Inflammatory macrophage treated with lipopolysaccharide for 4 hours (primary cell): Measurements from ENCODE around the gene ZFAND2A.
"Not testable (repeated sequence)": the region's sequence is repeated elsewhere in the genome, so short reads cannot be mapped to it uniquely, and the experiment has no call there.

Source experiments
- DNase-seq: peaks from one replicate; pipeline ENCODE4 v3.0.0-alpha.2; 2020

Gene ZFAND2A, protein sequence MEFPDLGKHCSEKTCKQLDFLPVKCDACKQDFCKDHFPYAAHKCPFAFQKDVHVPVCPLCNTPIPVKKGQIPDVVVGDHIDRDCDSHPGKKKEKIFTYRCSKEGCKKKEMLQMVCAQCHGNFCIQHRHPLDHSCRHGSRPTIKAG

DNA sequence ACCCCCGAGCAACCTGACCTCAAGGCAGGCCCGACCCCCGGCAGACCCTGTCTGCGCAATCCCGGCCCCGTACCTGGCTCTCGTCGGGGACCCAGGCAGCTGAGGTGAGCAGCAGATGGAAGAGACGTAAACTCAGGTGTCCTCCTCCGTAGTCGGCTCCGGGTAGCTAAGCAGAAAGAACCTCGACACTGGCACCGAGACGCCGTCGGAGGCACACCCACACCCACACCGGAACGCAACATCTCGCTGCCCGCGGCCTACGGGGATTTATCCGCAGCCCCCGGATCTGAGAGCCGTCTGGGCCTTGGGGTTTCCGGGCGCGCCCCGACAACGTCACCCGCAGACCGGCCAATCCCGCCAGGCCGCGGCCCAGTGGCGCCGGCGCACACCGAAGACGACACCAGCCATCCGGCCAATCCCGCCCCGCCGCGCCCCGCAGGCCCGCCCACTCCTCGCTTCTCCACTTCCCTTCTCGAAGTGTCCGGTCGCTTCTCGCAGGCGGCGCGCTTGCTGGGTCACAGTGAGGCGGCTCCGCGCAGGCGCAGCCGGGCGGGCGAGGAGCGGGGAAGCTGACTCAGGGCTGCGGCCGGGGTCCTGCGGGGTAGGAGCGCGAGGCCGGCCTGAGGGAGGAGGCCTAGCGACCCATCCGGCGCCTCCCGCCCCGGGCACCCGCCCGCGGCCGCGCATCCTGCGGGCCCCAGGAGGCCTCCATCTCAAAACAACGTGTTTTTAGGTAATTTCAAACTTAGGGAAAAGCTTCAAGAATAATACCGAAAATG, at the start of gene ZFAND2A:
Gene ZFAND2A (minus strand): TSS at position 306 of the 779 bp plus-strand sequence. CDS start 1,984 bp downstream, outside the sequence.
- peak; percentile 99 for DNase-seq

DNA sequence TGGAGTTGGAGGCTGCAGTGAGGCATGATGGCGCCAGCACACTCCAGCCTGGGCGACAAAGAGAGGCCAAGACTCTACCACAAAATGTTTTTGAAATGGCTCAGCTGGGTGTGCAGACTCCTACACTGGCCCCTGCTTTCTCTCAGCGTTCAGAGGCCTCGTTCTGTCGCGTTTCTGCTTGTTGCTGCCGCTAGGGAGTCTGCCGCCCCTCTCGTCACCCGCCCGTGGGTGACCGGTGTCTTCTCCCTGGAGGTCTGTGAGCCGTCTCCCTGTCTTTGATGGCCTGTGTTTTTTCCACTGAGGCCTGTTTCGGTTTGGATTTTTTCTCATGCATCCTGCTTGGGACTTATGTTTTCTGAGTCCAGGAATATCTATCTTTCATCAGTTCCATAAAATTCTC, 49.1 kb upstream of the ZFAND2A start:
- no peak for DNase-seq

DNA sequence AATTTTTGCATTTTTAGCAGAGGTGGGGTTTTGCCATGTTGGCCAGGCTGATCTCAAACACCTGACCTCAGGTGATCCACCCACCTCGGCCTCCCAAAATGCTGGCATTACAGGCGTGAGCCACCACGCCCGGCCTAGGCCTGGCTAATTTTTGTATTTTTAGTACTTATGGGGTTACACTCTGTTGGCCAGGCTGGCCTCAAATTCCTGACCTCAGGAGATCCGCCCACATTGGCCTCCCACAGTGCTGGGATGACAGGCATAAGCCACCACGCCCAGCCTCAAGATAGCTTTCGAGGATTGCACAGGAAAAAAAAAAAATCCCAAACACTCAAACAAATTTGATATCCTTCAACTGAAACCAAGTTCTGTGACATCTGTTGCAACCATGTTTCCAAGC, 45.7 kb upstream of the ZFAND2A start:
- not testable (repeated sequence) for DNase-seq

DNA sequence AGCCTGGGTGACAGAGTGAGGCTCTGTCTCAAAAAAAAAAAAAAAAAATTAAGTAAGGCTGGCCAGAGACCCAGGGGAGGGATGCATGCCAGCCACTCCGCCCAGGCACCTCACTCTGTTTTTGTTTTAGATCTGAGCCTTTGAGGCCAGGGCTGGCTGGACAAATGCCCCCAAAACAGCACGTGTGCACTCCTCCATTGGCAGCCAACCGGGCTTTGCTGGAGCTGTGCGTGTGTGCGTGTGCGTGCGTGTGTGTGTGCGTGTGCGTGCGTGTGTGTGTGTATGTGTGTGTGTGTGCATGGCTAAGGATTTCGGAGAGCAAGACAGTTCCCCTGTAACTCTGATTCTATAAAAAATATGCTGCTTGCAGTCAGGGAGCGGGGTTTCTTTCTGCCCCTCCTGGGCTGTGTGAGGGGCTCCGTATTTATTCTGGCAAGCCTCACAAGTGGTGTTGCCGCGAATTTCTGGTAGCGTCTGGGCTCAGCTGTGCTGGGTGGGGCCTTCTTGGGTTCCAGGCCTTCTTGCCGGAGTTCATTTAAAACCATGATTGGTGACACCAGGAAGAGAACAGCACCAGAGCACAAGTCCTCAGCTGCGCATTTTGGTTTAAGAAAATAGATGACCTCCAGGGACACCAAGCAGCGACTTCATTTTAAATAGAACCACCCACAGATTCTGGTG, 44.6 kb upstream of the ZFAND2A start:
- DNase-seq: no peak

DNA sequence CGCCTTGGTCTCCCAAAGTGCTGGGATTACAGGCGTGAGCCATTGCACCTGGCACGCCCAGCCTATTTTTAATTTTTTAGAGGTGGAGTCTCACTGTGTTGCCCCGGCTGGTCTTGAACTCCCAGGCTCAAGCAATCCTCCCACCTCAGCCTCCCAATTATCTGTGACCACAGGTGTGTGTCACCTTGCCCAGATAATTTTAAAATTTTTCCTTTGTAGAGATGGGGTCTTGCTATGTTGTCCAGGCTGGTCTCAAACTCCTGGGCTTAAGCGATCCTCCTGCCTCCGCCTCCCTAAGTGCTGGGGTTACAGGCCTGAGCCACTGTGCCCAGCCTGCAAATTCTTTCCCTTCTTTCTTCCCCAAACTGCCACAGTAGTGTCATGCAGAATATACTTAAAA, 42.9 kb upstream of the ZFAND2A start:
- not testable (repeated sequence) for DNase-seq

DNA sequence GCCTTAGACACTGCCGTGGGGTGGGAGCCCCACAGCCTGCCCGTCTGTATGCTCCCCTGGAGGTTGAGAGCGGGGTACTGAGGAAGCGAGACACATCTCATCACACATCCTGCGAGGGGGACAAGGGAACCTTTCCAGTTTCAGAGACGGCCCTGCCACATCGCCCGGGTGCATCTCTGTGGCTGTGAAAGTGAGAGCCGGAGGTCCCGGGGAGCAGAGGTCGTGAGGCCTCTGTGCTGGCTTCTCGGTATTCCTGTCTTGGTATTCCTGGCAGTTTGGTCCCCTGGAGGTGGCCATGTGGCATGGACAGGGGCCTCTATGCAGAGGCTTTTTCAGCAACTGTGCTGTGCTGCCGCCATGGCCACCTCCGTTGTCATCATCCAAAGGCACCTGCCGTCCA, 41.9 kb upstream of the ZFAND2A start:
- DNase-seq: no peak

DNA sequence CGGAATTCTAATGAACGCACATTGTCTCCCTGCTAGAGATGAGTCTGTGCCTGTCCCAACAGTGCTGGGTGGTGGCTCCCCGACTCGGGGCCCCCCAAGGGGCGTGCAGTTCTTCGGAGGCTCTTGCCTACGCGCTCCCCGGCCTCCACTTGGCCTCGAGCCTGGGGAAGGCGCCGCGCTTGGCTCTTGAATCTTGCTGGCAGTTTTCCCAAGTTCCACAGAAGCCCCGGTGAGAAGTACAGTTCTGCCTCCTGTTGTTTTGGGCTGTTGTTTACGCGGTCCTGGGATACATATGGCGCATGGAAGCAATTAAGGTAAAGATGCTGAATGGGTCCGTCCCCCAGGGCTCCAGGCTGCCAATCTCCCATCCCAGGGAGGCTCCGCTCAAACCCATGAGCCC, 40.0 kb upstream of the ZFAND2A start:
- no peak for DNase-seq

DNA sequence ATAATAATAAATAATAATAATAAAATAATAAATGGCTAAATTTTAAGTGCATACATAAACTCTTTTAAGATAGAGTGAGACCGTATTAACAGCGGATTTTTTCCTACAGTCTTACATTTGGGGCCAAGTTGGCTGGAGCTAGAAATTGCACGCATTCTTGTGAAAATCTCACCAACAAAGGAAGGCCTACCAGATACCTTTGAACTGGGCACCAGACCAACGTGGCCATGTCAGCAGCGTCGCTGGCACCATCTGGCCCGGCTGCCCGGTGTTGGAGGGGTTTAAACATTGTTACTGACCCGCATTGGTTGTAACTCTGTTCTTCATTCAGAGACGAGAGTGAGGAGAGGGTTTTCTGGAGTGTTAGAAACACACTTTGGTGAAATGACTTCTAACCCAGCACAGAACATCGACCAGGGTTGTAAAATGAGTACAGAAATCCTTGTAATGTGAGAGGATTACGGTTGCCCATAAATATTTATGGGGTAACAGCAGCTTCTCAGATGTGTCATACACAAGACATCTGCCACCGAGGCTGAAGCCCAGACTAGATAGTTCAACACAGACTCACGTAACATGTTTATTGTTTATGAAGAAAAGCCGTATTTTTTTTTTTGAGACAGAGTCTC, 38.1 kb upstream of the ZFAND2A start:
- no peak for DNase-seq

DNA sequence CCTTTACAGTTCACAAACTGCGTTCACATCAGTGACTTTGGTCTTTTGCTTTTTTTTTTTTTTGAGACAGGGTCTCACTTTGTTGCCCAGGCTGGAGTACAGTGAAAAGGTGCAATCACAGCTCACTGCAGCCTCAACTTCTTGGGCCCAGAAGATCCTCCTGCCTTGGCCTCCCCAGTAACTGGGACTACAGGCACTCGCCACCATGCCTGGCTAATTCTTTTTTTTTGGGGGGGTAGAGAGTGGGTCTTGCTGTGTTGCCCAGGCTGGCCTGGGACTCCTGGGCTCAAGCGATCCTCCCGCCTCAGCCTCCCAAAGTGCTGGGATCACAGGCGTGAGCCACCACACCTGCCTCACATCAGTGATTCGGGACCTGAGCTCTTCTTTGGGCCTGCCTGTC, 37.0 kb upstream of the ZFAND2A start:
- no peak for DNase-seq

DNA sequence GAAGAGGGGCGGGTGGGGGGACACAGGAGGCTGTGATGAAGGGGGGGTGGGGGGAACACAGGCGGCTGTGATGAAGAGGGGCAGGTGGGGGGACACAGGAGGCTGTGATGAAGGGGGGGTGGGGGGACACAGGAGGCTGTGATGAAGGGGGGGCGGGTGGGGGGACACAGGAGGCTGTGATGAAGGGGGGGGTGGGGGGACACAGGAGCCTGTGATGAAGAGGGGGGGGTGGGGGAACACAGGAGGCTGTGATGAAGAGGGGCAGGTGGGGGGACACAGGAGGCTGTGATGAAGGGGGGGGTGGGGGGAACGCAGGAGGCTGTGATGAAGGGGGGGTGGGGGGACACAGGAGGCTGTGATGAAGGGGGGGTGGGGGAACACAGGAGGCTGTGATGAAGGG, 36.4 kb upstream of the ZFAND2A start:
- DNase-seq: not testable (repeated sequence)

DNA sequence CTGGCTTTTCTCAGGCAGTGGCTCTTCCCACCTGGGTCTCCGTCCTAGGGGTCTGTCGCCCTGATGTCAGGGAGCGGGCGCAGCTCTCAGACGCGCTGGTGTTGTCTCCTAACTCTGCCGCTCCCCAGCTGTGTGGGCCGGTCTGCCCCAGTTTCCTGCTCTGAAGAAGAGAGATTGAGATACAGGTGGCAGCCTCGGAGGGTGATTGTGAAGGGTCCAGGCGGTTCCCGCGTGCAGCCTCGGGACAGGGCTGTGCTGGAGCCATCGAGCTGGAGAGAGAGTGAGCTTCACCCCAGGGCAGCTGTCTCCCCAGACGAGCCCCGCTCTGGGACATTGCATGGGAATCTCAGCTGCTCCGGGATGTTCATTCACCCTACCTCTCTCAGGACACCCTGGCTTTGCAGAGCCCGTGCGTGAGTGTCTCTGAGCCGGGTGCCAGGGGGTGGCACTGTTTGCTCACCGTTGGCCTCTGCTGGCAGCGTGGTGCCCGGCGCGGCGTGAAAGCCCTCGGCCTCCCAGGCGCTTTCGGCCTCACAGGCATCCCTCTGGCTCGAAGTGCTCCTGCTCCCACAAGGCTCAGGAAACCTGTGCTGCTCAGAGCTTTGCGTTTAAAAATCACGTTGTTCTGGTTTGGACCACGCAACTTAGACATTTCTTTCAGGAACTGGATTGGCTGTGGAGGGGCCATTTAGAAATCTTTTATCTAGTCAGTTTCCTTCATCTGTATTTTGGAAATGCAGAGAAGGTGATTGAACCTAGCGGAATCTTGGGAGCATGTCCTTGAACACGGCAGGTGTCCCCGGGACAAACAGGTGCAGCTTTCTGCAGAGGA, 33.8 kb upstream of the ZFAND2A start:
- DNase-seq: peak; percentile 49

DNA sequence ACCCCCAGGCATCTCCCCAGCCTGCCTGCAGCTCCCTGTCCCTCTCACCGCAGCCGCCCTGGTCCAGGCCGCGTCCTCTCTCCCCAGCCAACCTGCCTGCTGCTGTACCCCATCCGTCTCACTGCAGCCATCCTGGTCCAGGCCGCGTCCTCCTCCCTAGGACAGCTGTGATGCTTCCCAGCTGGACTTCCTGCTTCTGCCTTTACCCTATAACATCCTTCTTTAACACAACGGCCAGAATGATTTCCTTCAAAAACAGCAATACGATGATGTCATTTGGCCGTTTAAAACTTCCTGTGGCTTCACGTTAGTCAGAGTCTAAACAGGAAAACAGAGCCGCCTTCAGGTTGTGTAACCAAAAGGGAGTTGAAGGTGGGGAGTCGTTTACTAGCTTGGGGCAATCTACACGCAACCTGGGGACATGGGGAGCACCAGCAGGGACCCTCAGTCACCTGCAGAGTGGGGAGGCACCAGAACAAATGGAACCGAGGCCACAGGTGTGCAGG, 32.2 kb upstream of the ZFAND2A start:
- peak; percentile 93 for DNase-seq

DNA sequence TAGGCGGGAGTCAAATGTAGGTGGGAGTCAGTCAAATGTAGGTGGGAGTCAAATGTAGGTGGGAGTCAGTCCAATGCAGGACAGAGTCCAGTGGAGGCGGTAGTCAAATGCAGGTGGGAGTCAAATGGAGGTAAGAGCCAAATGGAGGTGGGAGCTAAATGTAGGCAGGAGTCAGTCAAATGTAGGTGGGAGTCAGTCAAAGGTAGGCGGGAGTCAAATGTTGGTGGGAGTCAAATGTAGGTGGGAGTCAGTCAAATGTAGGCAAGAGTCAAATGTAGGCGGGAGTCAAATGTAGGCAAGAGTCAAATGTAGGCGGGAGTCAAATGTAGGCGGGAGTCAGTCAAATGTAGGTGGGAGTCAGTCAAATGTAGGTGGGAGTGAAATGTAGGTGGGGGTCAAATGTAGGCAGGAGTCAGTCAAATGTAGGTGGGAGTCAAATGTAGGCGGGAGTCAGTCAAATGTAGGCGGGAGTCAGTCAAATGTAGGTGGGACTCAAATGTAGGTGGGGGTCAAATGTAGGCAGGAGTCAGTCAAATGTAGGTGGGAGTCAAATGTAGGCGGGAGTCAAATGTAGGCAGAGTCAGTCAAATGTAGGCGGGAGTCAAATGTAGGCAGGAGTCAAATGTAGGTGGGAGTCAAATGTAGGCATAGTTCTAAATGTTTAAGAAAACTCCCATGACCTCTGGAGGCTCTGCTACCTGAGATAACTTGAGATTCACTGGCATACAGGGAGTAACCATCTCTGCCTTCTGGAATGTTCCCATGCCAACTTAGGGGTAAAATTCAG, 30.2 kb upstream of the ZFAND2A start:
- no peak for DNase-seq

DNA sequence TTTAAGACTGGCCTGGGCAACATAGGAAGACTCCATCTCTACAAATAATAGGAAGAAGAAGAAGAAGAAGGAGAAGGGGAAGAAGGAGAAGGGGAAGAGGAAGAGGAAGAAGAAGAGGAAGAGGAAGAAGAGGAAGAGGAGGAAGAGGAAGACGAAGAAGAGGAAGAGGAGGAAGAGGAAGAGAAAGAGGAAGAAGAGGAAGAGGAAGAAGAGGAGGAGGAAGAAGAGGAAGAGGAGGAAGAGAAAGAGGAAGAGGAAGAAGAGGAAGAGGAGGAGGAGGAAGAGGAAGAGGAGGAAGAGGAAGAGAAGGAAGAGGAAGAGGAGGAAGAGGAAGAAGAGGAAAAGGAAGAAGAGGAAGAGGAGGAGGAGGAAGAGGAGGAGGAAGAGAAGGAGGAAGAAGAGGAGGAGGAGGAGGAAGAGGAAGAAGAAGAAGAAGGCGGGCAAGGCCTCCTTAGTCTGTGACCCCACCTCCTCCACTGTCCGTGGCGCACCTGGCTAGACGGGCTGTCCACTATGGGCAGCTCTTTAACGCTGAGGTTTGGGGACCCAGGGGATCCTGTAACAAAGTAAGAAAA, 28.8 kb upstream of the ZFAND2A start:
- no peak for DNase-seq

DNA sequence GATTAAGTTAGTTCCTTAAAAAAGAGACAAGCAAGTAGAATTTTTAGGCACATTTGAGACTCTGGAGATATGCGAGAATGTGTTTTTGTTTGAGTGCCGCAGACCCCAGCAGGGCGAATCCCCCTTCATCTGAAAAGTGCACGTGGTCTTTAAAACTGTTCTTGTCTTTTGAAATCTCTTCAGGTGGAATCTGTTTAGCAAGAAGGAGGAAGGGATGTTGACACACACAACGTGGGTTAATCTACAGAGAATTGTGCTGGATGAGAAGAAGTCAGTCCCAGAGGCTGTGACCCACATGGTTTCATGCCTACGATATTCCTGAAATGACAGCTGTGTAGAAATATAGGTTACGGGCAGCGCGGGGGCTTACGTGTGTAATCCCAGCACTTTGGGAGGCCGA, 27.1 kb upstream of the ZFAND2A start:
- DNase-seq: no peak

DNA sequence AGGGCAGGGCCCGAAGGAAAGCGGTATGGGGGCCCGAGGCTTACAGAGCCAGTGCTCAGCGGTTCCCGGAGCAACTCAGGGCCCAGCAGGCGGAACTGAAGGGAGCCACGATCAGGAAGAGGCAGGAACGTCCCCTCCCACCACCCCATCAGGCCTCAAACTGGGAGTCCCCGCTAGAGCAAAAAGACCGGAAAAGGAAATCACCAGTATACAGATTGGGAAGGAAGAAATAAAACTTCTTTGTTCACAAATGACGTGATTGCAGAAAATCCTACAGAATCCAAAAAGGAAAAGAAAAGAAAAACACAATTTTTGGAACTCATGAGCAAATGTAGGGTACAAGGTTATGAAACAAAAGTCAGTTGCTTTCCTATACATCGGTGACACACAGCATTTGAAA, 21.6 kb upstream of the ZFAND2A start:
- peak; percentile 40 for DNase-seq

DNA sequence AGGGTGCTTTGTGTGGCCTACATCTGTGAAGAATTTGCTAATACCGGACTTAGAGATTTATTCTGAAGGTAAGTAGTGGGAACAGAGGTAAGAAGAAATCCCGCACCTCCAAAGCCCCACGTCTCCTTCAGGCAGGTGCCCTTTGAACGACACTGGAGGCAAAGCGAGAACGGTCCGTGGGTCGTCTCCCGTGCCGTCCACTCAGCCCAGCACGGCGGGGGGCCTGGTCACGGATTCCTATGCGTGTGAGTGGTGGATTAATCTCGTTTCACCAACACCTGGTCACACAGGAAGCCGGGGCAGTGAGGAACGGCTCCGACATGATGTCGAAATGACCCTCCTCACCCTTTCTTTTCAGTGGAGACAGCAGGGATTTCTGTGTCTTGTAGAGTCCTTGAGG, 21.0 kb upstream of the ZFAND2A start:
- no peak for DNase-seq

DNA sequence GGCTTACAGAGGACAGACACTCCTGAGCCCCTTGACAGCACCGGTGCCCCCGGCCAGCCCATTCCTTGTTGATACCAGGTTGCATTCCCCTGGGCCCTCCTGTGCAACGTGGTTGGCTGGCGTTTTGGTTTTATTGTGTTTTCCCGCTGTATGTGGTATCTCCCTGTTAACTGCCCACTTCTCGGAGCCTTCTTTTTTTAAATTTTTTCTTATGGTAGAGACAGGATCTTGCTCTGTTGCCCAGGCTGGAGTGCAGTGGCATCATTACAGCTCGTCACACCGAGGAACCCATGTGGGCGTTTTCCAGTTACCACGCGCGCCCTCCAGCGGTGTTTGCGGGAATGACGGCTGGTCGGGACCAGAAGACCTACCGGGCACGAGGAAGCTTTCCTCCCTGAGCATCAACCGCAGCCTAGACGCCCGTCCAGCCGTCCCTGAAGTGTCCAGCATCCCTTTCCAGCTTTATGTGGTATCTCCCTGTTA, 16.9 kb upstream of the ZFAND2A start:
- peak; percentile 69 for DNase-seq

DNA sequence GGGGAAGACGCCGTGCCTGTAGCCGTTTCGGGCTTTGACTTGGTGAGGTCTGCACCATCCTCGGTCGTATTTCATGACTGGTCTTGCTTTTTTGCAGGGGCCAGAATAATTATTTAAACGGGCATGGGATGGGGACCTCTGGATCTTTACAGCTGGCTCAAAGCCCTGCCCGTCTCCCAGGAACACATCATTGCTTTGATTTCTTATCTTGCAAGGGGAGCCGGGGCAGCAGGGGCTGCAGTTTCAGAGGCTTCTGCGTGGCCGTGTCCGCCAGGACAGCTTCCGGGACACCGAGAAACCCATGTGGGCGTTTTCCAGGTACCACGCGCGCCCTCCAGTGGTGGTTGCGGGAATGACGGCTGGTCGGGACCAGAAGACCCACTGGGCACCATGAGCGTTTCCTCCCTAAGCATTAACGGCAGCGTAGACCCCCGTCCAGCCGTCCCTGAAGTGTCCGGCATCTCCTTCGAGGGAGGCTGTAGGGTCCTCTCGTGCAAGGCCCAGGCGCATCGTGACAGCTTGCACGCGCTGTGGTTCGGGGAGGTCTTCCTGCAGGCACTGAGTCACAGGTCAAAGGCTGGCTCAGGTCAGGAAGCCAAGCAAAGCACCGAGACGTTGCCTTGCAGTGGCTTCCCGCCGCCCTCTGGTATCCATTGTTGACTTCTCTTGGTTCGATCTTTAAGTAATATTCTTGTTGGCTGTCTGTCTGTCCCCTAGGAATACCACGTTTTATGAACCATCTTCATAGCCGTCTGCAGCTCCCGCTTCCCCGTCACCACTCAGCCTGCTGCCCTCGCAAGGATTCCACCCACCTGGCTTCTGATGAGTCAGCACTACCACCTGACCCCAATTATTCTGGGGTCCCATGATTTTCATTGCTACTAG, 16.2 kb upstream of the ZFAND2A start:
- peak; percentile 68 for DNase-seq

DNA sequence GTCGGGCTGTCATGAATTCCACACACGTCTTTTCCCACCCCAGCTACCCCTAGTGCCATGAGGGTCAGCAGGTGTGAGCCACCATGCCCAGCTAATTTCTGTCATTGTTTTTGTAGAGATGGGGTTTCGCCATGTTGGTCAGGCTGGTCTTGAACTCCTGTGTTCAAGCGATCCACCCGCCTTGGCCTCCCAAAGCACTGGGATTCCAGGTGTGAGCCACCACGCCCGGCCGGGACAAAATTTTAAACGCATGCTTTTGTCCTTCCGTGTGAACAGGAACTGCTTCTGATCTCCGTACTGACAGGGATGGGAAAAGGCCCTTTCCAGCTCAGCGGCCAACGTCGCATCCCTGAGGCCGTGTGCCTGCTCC, 15.6 kb upstream of the ZFAND2A start:
- DNase-seq: no peak
